Activated T-cell treated with anti-CD3 and anti-CD28 coated beads for 1 hour (primary cell): ENCODE data around the gene ZSCAN20.
"Not testable (repeated sequence)": the region's sequence is repeated elsewhere in the genome, so short reads cannot be mapped to it uniquely, and the experiment has no call there.

Source experiments
- DNase-seq: peaks from one replicate; pipeline ENCODE4 v3.0.0-alpha.2; 2020; ENCODE audit warnings: low read depth

Gene ZSCAN20

DNA sequence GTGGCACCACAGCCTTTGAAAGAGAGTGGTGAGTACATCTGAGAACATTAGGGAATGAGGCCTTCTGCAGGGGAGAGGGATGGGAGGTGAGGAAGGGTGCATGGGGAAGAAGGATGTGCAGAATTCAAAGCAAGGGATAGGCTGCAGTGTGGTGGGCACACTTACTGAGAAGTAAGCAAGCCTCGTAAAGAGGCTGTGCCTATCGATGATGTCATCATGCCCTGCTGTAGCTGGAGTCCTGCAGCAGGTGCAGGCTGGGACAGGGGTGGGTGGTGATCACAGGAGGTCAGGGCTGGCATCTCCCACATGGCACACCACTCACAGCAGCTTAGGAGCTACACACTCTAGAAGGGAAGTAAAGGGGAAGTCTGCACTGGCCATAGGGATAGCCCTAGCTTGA is 16.2 kb downstream of the ZSCAN20 start:
- DNase-seq = no peak

DNA sequence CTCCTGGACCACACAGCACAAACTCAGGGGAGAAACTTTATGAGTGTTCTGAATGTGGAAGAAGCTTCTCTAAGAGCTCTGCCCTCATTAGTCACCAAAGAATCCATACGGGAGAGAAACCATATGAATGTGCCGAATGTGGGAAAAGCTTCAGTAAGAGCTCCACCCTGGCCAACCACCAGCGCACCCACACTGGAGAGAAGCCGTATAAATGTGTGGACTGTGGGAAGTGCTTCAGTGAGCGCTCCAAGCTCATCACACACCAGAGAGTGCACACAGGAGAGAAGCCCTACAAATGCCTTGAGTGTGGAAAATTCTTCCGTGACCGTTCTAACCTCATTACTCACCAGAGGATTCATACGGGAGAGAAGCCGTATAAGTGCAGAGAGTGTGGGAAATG is 22.5 kb downstream of the ZSCAN20 start:
- no peak for DNase-seq

DNA sequence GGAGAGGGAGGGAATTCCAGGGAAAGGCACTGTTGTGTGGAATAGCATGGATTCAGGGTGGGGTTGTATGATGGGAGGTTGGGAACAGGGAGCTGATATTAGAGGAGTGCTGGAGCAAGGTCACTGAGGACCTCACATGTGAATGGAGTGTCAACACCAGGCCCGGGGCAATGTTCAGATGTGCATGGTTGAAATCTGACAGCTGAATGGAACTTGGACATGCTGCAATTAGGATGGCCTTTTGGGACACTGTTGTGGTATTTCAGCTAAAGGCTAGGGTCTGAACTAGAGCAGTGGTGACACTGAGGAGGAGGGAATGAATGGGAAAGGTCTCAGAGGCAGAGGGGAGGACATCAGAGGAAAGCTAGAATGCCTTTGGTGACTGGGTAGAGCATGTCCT is 25.0 kb downstream of the ZSCAN20 start:
- no peak for DNase-seq

DNA sequence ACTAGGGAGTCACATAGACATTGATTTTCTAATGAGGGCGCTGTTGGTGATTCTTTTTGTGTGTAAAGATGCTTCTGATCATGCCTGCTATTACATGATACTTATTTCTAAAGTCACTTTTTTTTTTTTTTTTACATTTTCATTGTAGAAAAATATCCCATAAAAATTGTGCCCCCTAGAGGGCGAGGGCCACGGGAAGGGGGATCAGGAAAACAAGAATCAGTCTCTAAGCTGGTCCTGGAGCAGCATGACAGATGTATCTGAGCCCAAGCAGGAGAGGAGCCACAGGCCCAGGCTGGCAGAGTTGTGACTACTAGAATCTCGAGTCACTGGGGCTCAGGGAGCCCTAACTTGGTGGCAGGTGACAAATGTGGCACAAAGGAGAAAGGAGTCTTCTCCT is 28.1 kb downstream of the ZSCAN20 start:
- DNase-seq = no peak

DNA sequence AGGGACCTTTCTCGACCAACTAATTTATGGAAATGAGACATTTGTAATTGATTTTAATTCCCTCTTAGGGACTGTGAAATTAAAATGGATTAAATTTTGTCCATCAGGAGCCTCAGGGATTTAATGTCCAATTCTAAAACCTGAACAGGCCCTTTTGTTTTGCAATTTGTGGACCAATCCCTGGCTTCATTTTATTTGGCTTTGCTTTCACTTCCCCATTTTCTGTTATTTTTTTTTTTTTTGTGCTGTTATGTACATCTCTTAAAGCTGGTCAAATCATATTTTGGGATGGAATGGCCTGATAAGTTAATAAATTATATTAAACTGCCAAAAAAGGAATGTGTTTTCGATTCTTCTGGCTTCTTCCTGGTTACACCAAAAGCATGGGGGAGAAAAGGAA is 28.9 kb downstream of the ZSCAN20 start:
- no peak for DNase-seq

- no peak for DNase-seq
These were observed 29.3 kb downstream of the ZSCAN20 start for GRCh38 chr1:33501774-33502173.

- DNase-seq = no peak
These were observed 30.3 kb downstream of the ZSCAN20 start for GRCh38 chr1:33502726-33503125.

- DNase-seq = no peak
These were observed 31.1 kb downstream of the ZSCAN20 start for GRCh38 chr1:33503506-33503905.

DNA sequence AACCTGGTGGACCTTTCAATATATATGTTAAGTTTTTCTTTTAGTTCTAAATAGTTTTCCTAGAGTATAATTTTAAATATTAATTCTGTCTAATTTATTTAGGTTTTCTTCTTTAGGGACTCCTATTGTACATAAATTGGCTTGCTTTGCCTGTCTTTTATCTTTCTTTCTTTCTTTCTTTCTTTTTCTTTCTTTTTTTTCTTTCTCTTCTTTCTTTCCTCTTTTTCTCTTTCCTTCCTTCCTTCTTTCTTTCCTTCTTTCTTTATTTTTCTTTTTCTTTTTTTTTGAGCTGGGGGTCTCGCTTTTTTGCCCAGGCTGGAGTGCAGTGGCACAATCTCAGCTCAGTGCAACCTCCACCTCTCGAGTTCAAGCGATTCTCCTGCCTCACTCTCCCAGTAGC is 35.2 kb downstream of the ZSCAN20 start:
- DNase-seq = no peak

GRCh38 chr1:33508151-33508550 is 35.7 kb downstream of the ZSCAN20 start:
- no peak for DNase-seq

GRCh38 chr1:33509276-33509675 is 36.8 kb downstream of the ZSCAN20 start:
- DNase-seq = not testable (repeated sequence)

DNA sequence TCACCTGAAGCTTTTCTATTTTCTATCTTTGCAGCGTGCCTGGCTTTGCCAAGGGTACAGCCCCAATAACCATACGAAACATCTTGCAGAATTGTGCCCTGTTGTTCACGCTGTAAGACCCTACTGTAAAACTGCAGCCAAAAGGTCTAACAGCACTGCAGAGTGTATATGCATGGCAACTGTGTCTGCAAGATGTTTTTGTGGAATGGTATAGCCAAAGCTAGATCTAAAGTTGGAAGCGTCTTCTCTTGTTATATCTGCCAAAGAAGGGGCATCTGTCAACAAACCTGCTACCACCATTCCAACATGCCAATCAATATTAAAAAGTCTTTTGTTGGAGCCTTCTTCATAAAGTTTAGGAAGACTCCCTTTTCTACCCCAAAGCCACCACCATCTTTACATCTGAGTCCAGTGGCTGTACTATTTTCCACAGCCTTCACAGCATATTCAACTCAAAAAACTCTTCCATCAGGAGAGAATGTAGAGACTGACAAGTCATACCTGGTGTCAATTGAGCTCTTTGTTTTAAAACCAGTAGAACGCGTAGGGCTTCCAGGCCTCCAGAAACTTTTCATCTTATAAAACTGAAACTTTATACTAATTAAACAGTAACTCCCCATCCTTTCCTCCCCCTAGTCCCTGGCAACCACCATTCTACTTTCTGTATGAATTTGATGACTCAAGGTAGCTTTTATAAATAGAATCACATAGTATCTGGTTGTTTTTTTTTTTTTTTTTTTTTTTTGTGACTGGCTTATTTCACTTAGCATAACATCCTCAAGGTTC is 40.0 kb downstream of the ZSCAN20 start:
- no peak for DNase-seq

GRCh38 chr1:33515112-33515511 is 42.7 kb downstream of the ZSCAN20 start:
- no peak for DNase-seq

- no peak for DNase-seq
These were observed 43.2 kb downstream of the ZSCAN20 start for GRCh38 chr1:33515607-33516006.

DNA sequence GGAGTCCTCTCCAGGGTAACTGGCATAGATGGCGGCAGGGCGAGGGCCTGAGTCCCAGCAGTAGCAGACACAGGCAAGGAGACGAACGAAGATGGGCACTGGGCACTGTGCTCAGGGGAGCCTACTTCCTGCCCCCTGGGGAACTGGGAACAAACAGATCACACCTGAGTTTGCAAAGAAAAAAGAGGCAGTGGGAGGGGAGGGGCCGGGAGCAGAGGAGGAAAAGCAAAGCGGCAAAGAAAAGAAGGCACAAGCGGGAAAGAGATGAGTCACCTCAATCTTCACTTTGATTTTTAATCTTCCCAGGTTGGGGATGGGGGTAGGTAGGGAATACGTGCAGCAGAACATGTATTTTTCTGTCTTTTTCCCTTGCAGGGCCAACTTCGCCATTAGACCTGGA is 44.0 kb downstream of the ZSCAN20 start:
- DNase-seq = no peak

DNA sequence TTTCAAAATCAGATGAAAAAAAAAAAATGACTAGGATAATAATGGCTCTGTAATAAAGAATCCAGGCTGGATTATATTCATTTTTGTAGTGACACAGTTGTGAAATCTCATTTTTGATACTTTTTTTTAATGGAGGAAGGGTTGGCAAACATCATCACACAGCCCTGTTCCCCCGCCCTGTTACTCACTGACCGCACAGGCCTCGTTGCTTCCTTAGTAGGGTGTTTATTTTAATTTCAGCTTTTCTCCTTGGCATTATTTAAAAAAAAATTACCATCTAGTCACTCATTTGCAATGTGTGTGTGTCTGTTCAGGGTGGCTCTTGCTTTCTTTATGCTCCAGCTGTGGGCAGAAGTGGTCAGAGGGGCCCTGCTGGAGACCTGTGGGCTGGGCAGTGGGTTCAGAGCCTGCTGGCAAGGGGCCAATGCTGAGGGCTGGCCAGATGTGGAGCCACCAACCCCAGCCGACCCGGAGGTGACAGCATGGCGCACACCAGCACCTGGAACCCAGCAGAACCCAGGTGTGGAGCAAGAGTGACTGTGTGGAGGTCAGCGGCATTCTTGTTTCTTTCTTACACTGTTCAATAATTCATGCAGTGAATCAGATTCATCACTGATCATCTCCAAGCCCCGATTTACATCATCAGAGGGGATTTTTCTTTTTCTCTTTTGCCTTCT is 44.6 kb downstream of the ZSCAN20 start:
- no peak for DNase-seq

GRCh38 chr1:33517596-33518250 is 45.3 kb downstream of the ZSCAN20 start:
- DNase-seq = no peak

DNA sequence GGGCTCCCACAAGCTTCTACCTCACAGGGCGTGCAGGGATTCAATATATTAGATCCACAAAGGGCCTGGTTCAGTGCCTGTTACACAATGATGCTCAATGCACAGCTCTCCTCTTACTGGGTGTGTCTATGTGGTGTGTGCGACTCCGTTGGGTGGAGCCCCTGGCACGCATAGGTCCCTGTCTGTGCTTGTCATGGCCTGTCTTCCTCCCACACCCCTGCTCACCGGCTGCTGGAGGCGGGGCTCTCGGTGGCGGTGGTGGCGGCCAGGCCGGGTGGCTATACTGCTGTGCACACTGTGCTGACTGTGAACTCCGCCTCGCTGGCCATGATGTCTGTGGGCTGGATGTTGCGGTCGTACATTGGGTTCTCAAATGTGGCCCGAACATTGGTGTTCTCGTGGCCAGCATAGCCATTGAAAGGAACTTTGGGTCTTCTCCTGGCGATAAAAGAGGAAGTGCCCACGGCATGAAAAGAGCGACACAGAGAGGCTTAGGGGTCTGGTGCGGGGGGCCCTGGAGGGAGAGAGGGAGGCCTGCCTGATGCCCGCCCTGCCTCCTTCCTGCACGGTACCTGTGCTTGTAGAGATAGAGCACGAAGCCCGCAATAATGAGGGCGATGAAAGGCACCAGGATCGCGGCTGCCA is 46.9 kb downstream of the ZSCAN20 start:
- no peak for DNase-seq

GRCh38 chr1:33524586-33524985 is 52.1 kb downstream of the ZSCAN20 start:
- no peak for DNase-seq

GRCh38 chr1:33527934-33528333 is 55.5 kb downstream of the ZSCAN20 start:
- no peak for DNase-seq

DNA sequence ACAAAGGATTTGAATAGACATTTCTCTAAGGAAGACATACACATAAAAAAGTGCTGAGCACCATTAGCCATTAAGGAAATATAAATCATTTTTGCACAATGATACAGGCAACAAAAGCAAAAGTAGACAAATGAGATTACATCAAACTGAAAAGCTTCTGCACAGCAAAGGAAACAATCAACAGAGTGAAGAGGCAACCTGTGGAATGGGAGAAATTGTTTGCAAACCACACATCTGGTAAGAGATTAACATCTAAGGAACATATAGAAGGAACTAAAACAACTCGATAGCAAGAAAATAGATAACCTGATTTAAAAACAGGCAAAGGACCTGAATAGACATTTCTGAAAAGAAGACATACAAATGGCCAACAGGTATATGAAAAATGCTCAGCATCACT is 57.5 kb downstream of the ZSCAN20 start:
- DNase-seq = no peak

GRCh38 chr1:33532250-33532649 is 59.8 kb downstream of the ZSCAN20 start:
- DNase-seq = no peak

GRCh38 chr1:33532936-33533335 is 60.5 kb downstream of the ZSCAN20 start:
- DNase-seq = no peak
